Measurements from ENCODE around the gene TRIM63. TPM values are rescaled to one million over a fixed set of nuclear protein-coding genes. Genes with fewer than 3 reads are reported as not detected.

The TRIM63 gene
- total RNA-seq, 1 donor from 2014 or later: 123 TPM

DNA sequence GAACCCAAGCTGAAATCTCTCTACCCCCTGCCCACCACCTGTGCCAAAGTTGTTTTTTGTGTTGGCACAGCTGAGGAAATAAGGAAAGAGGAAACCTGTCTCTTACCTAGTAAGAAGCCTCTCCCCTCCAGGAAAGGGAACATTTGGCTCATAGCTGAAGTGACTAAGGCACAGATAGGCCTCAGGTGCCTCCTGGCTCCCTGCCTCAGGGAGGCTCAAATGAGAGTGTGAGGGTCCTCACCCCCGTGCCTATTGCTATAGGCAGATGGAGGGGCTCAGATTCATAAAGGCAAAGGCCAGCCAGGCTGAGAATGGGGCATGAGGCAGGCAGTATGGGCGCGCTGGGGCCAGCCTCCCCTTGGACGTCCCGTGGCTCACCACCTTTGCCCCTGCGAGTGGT, 29.0 kb downstream of the TRIM63 start:
- intact Hi-C loops (cut with DNase I): loop anchor here (5.0 to 10.0 kb wide), 5 partner anchors 74 to 376 kb away; partner anchors contain the start of genes CEP85, LIN28A and PDIK1L
- no peak for DNase-seq (ENCODE audit: low spot score)

- intact Hi-C loops (cut with DNase I): loop anchor here (2.0 to 10.0 kb wide), 6 partner anchors 57 to 377 kb away; partner anchors contain the start of genes CEP85, LIN28A and PDIK1L
Observed at GRCh38 chr1:26037904-26038303, 29.5 kb downstream of the TRIM63 start.

DNA sequence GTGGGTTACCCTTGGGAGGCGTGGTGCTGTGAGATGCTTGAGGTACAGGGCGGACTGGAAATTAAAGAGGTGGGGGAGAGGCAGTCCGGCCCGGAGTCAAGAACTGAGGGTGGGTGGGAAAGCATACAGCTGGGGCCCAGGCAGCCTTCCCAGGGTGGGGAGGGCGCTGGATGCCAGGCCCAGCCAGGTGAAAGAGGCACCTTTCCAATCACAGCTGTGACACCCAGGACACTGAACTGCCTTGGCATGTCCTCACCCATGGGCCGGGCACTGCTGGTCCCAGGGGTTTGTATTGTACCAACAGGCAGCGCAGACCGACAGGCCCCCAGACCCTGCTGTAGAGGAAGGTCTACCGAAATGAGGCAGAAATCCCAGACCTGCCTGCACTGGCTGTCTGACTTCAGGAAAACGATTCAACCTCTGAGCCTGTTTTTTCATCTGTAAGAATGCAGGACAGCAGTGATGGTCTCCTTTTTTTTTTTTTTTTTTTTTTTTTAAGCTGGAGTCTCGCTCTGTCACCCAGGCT, 30.6 kb downstream of the TRIM63 start:
- intact Hi-C loops (cut with DNase I): loop anchor here (2.0 to 10.0 kb wide), 6 partner anchors 58 to 378 kb away; partner anchors contain the start of genes CEP85, LIN28A and PDIK1L

More at GRCh38 chr1:26037904-26038303, 29.5 kb downstream of the TRIM63 start:
- no peak for DNase-seq (ENCODE audit: low spot score)

GRCh38 chr1:26035959-26036755, 31.3 kb downstream of the TRIM63 start:
- DNase-seq (ENCODE audit: low spot score): peak; percentile 93
- intact Hi-C loops (cut with DNase I): loop anchor here (2.0 to 10.0 kb wide), 6 partner anchors 59 to 379 kb away; partner anchors contain the start of genes CEP85, LIN28A and PDIK1L

More for the DNA sequence above, 30.6 kb downstream of the TRIM63 start:
- no peak for DNase-seq (ENCODE audit: low spot score)

GRCh38 chr1:26035203-26035958, 32.0 kb downstream of the TRIM63 start:
- DNase-seq (ENCODE audit: low spot score): peak; percentile 98
- intact Hi-C loops (cut with DNase I): loop anchor here (5.0 to 10.0 kb wide), 5 partner anchors 77 to 379 kb away; partner anchors contain the start of genes CEP85, LIN28A and PDIK1L

DNA sequence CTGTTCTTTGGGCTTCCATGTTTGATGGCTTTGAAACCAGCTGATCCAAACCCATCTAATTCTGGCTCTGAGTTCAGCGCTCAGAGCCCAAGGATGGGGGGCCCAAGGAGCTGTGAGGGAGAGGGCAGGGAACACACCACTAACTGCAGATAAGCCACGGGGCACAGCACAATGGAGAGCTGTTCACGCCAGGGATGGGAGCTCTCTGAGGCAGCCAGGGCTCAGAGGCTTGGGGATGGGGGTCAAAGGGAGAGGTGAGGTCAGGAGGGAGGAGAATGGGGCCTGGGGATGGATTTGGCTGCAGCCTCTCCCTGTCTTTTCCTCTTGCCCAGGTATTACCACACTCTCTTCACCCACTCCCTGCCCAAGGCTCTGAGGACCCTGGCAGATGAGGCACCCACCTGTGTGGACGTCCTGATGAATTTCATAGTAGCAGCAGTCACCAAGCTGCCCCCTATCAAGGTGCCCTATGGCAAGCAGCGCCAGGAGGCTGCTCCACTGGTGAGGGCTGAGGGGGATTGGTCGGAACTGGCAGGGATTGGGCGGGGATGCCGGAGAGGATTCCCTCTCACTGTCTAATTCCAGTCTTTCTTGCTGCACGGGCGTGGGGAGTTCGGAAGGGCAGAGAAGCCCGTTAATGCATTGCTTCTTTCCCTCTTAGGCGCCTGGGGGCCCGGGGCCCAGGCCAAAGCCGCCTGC, 32.8 kb downstream of the TRIM63 start:
- intact Hi-C loops (cut with DNase I): loop anchor here (5.0 to 10.0 kb wide), 5 partner anchors 78 to 380 kb away; partner anchors contain the start of genes CEP85, LIN28A and PDIK1L
- no peak for DNase-seq (ENCODE audit: low spot score)

- intact Hi-C loops (cut with DNase I): loop anchor here (10.0 kb wide), 3 partner anchors 202 to 382 kb away; partner anchors contain the start of genes CEP85 and LIN28A
- DNase-seq (ENCODE audit: low spot score): no peak
Observed at GRCh38 chr1:26032656-26033357, 34.6 kb downstream of the TRIM63 start.

GRCh38 chr1:26031611-26032220, 35.7 kb downstream of the TRIM63 start:
- DNase-seq (ENCODE audit: low spot score): no peak
- intact Hi-C loops (cut with DNase I): loop anchor here (10.0 kb wide), 3 partner anchors 203 to 383 kb away; partner anchors contain the start of genes CEP85 and LIN28A

GRCh38 chr1:26031196-26031595, 36.2 kb downstream of the TRIM63 start:
- intact Hi-C loops (cut with DNase I): loop anchor here (10.0 kb wide), 3 partner anchors 204 to 384 kb away; partner anchors contain the start of genes CEP85 and LIN28A
- DNase-seq (ENCODE audit: low spot score): no peak

GRCh38 chr1:26029864-26030481, 37.5 kb downstream of the TRIM63 start:
- DNase-seq (ENCODE audit: low spot score): no peak
- intact Hi-C loops (cut with DNase I): loop anchor here (10.0 kb wide), 3 partner anchors 205 to 385 kb away; partner anchors contain the start of genes CEP85 and LIN28A

DNA sequence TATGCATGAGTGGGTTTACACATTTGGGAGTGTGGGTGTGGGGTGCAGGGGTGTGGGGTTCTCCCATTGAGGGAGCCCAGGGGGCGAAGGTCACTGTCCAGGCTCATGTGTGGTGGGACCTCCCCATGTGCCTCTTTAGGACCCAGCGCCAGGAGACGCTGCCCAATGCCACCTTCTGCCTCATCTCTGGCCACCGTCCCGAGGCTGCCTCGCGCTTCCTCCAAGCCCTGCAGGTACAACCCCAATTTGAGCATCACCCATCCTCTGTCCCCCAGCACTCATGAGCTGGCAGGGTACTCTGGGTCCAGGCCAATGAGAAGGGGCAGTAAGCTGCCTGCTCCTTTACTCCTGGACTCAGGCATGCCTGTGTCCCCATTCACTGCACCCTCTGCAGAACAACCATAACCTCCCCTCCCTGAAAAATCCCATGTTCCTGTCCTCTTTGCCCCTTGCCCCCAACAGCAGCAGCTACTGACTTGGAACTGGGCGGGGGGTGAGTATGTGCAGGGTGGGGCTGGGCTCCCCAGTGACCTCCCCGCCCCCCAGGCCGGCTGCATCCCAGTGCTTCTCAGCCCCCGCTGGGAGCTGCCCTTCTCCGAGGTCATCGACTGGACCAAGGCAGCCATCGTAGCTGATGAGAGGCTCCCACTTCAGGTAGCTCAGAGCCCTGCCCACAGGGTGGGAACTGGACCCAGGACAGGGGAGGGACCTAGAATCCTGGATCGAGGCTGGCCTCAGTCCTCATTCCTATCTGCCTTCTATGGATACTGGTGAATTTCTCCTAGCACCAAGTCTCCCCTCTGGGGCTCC, 38.2 kb downstream of the TRIM63 start:
- intact Hi-C loops (cut with DNase I): no loop called here
- no peak for DNase-seq (ENCODE audit: low spot score)

DNA sequence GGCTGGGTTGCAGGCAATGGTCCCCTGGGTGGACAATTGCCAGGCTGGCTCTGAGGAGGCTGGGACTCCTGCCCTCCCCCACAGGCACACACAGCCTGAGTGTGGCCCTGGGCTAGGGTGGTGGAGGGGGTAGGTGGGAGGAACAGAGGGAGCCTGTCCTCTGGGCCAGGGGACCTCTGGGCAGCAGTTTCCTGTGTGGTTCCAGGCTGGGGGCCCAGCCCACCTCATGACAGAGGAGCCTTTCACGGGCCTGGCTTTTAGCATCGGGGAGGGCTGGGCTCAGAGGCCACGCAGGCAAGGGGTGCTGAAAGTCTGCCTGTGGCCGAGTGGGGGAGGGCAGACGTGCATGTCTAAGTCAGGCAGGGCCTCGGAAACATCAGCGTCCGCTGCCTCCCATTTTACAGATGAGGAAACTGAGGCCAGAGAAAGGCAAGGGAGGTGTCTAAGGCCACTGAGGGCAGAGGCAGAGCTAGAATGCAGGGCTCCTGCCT, 38.9 kb downstream of the TRIM63 start:
- intact Hi-C loops (cut with DNase I): no loop called here
- DNase-seq (ENCODE audit: low spot score): no peak

DNA sequence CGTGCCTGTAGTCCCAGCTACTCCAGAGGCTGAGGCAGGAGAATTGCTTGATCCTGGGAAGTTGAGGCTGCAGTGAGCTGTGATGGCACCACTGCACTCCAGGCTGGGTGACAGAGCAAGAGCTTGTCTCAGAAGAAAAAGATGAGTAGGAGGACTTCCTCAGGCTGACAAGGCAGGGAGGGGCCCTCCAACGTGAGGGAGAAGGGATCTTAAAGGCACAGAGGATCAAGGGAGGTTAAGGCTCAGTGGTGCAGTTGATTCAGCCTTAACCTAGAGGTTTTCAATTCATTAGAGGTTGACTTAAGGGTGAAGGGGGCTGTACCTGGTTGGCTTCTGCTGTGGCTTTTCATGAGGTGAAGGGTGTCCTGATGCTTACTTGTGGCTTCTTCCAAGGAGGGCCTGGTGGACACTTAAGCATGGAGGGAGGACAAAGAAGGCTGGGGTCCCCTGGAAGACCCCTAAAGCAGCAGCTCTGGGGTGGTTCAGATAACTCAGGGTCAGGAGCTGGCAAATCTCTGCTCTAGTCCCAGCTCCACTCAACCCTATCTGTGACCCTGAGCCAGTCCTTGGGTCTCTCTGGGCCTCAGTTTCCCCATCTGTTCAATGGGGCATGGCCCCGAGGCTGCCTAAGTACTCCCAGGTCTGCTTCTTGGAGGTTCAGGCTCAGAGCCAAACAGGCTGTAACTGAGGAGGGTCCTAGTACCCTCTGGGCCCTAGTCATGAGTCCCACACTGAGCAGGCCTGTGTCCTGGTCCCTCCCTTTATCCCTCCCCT, 39.5 kb downstream of the TRIM63 start:
- intact Hi-C loops (cut with DNase I): no loop called here
- no peak for DNase-seq (ENCODE audit: low spot score)

DNA sequence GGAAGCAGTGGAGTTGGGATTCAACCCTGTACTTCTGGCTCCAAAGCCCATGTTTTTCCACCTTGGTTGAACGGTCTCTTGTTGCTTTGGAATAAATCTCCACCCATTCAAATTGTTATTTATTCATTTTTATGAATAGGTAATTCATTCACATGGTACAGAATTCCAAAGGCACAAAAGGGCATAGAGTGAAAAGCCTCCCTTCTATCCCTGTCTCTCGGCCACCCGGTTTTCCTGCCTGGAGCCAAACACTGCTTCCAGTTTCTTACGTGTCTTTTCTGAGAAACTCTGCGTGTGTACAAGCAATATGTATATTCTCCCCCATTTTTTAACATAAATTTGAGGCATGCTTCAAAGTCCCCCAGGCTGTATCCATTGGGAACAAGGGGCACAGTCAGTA, 41.9 kb downstream of the TRIM63 start:
- intact Hi-C loops (cut with DNase I): no loop called here
- DNase-seq (ENCODE audit: low spot score): no peak

DNA sequence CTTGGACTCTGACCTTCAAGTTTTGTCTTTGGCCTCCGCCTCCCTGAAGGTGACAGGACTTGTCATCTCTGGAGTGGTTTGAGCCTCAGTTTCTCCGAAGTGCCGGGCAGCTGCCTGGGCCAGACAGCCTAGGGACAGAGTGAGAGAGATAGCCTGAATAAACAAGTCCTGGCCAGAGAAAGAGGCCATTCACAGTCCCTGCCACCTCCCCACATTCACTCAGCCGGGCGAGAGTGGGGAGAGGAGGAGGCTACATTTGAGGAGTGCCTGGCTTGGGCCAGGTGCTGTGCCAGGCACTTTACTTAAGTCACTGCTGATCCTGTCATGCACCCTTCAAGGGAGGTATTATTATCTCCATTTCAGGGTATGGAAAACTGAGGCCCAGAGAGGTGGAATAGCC, 42.4 kb downstream of the TRIM63 start:
- intact Hi-C loops (cut with DNase I): no loop called here
- no peak for DNase-seq (ENCODE audit: low spot score)

- intact Hi-C loops (cut with DNase I): no loop called here
- no peak for DNase-seq (ENCODE audit: low spot score)
Observed at GRCh38 chr1:26023826-26024225, 43.6 kb downstream of the TRIM63 start.
